Activated CD8-positive, alpha-beta T cell treated with anti-CD3 and anti-CD28 coated beads for 36 hours (primary cell): Measurements from ENCODE around the gene MPND. TPM values are rescaled to one million over a fixed set of nuclear protein-coding genes. Genes with fewer than 3 reads are reported as not detected.

Experiments used
- ATAC-seq: fragments of 200-7000 bp; cut with Tn5 transposase; one replicate; pipeline ENCODE4 v1.10.0; 2021; ENCODE audit warnings: mild to moderate bottlenecking, moderate library complexity
- CTCF ChIA-PET: fragments of 350-600 bp; sonication (Branson Sonifier 250); formaldehyde crosslinking; loops from one replicate; lab custom pipeline; 2021; ENCODE audit warnings: antibody characterized with exemption; lab: Charles Lee
- POLR2A ChIA-PET: fragments of 350-600 bp; sonication (Branson Sonifier 250); formaldehyde crosslinking; loops from one replicate; lab custom pipeline; 2021; ENCODE audit warnings: antibody characterized with exemption; lab: Charles Lee
- DNase-seq: peaks from one replicate; pipeline ENCODE4 v3.0.0-alpha.2; 2020
- H3K27ac Mint-ChIP-seq: one replicate; pipeline ENCODE4 v1.8.0; 2021; ENCODE audit warnings: mild to moderate bottlenecking, mixed read lengths
- H3K27me3 Mint-ChIP-seq: one replicate; pipeline ENCODE4 v1.8.0; 2021; ENCODE audit warnings: mixed read lengths
- H3K36me3 Mint-ChIP-seq: one replicate; pipeline ENCODE4 v1.8.0; 2021; ENCODE audit warnings: low read depth, mixed read lengths
- H3K4me1 Mint-ChIP-seq: one replicate; pipeline ENCODE4 v1.8.0; 2021; ENCODE audit warnings: low read depth, mixed read lengths
- H3K4me3 Mint-ChIP-seq: one replicate; pipeline ENCODE4 v1.8.0; 2021; ENCODE audit warnings: mild to moderate bottlenecking, moderate library complexity, mixed read lengths
- H3K9me3 Mint-ChIP-seq: one replicate; pipeline ENCODE4 v1.8.0; 2021; ENCODE audit warnings: mixed read lengths
- intact Hi-C: fragments of 100-400 bp; cut with micrococcal nuclease; formaldehyde crosslinking; loops from one replicate; pipeline ENCODE4 v1.10.0; 2022
- total RNA-seq, 2 experiments: library from RNA; stranded (reverse); gene quantifications; one replicate each; pipeline ENCODE4 v1.2.3, GENCODE V29; 2021
- TF ChIP-seq, protein P1 (sequence below): fragments of 200-600 bp; IDR thresholded peaks from one replicate; pipeline ENCODE4 v1.8.0; 2022; ENCODE audit warnings: antibody characterized with exemption, mild to moderate bottlenecking

Gene MPND
- total RNA-seq, 2 experiments from 2014 or later = 15.5 to 16.6 TPM

DNA sequence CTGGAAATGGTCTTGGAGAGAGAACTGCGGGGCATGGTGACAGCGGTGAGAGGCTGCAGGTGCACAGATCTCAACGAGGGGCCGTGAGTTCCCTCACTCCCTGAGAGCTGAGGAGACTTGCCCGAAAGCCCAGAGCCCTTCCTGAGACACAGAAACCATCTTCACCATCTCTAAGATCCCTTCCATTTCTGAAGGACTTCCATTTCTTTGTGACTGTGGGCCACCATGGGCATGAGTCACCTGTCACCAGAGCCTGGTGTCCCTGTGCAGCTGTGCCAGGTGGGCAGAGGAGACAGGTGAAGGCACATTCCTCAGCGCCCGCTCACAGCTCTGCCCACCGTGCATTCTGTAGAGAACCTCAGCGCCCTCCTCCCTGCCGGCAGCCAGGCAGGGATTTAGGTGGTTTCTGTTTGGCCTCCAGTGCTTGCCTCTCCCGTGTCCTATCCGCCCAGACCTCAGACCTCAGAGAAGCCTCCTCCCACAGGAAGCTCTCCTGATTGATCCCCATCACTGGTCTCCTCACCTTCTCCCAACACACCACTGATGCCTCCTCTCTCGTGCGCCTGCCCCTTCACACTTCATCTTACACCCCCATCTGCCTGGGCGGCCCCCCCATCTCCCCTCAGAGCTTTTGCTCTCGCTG, 32.8 kb downstream of the MPND start:
- intact Hi-C loops = no loop called here
- TF ChIP-seq, protein P1, sequence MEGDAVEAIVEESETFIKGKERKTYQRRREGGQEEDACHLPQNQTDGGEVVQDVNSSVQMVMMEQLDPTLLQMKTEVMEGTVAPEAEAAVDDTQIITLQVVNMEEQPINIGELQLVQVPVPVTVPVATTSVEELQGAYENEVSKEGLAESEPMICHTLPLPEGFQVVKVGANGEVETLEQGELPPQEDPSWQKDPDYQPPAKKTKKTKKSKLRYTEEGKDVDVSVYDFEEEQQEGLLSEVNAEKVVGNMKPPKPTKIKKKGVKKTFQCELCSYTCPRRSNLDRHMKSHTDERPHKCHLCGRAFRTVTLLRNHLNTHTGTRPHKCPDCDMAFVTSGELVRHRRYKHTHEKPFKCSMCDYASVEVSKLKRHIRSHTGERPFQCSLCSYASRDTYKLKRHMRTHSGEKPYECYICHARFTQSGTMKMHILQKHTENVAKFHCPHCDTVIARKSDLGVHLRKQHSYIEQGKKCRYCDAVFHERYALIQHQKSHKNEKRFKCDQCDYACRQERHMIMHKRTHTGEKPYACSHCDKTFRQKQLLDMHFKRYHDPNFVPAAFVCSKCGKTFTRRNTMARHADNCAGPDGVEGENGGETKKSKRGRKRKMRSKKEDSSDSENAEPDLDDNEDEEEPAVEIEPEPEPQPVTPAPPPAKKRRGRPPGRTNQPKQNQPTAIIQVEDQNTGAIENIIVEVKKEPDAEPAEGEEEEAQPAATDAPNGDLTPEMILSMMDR = no peak
- no peak overlapping the region for H3K4me3 Mint-ChIP-seq

DNA sequence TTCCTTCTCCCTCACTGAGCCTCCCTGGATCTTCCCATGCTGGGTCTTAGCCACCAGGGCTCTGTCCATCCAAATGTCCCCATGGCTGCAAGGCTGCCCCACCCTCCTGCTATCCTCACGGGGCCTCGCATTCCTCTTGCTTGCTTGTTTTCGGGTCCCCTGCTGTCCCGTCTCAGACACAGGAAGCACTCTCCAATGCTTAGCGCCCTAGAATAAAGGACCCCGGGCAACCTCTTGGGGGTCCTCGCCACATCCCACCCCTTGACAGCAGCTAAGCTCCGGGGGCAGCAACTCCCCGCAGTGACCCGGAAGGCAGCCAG, 33.3 kb downstream of the MPND start:
- no peaks in the 10 kb centered on the region for H3K9me3 Mint-ChIP-seq
- TF ChIP-seq, protein P1 = no peak
- peaks cover 13% of the 10 kb centered on the region for H3K36me3 Mint-ChIP-seq
- peak overlapping the region; percentile 46 for H3K27ac Mint-ChIP-seq
- intact Hi-C loops = no loop called here
- ChIA-PET POLR2A (interaction anchor here (0.7 to 2.2 kb wide), 3 partner anchors 13 to 26 kb away, joined by 3 to 6 read pairs (median 3); partner anchors contain the start of gene CHAF1A), CTCF (interaction anchor here (1.6 to 2.2 kb wide), 2 partner anchors 24 to 110 kb away, joined by 4 to 7 read pairs; no protein-coding TSS in a partner anchor)
- H3K4me1 Mint-ChIP-seq = peaks cover 61% of the 10 kb centered on the region
- ATAC-seq (no peak), DNase-seq (no peak)
- no peak overlapping the region for H3K4me3 Mint-ChIP-seq
- no peaks in the 10 kb centered on the region for H3K27me3 Mint-ChIP-seq

More for the DNA sequence above, 32.8 kb downstream of the MPND start:
- Mint-ChIP-seq H3K4me1 (peaks cover 63% of the 10 kb centered on the region), H3K9me3 (no peaks in the 10 kb centered on the region), H3K27ac (peak overlapping the region; percentile 46), H3K36me3 (peaks cover 13% of the 10 kb centered on the region), H3K27me3 (no peaks in the 10 kb centered on the region)
- ChIA-PET CTCF (interaction anchor here (1.6 to 2.2 kb wide), 2 partner anchors 24 to 109 kb away, joined by 4 to 7 read pairs; no protein-coding TSS in a partner anchor), POLR2A (interaction anchor here (0.7 to 2.2 kb wide), 5 partner anchors 11 to 34 kb away, joined by 3 to 6 read pairs (median 4); partner anchors contain the start of gene CHAF1A)
- DNase-seq = no peak
- ATAC-seq = no peak

DNA sequence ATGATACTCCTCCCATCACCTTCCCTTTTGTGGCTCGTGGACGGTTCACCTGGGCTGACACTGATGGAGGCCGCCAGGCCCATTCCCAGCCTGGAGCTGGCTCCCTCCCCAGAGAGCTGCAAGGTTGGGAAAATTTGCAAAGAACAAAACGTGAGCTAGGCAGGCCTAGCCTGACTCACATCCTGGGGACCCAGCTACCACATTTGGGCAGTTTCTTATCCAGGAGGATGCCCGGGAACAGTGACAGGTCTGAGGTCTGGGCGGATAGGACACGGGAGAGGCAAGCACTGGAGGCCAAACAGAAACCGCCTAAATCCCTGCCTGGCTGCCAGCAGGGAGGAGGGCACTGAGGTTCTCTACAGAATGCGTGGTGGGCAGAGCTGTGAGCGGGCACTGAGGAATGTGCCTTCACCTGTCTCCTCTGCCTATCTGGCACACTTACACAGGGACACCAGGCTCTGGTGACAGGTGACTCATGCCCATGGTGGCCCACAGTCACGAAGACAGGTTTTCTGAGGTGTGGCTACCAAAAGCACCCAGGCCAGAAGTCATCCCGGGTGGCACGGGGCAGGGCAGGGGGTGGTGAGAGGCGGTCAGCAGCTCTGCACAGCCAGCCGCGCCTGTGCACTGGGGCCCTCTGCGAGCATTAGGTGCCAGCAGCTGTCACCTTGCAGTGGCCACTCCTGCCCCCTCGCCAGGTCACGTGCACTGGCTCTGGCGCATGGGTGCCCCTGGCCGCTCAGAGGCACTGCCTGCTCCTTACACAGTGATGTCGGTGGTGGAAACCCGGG, 33.8 kb downstream of the MPND start:
- Mint-ChIP-seq H3K4me3 (no peak overlapping the region), H3K9me3 (no peaks in the 10 kb centered on the region), H3K36me3 (peaks cover 13% of the 10 kb centered on the region), H3K27ac (peak overlapping the region; percentile 46), H3K4me1 (peaks cover 61% of the 10 kb centered on the region), H3K27me3 (no peaks in the 10 kb centered on the region)
- DNase-seq (no peak), ATAC-seq (no peak)
- intact Hi-C loops = no loop called here
- ChIA-PET POLR2A (interaction anchor here (0.7 to 2.2 kb wide), 3 partner anchors 13 to 25 kb away, joined by 3 to 6 read pairs (median 3); partner anchors contain the start of gene CHAF1A), CTCF (interaction anchor here (2.2 kb wide), 1 partner anchor 110 kb away, joined by 7 read pairs; no protein-coding TSS in a partner anchor)
- TF ChIP-seq, protein P1 = no peak

DNA sequence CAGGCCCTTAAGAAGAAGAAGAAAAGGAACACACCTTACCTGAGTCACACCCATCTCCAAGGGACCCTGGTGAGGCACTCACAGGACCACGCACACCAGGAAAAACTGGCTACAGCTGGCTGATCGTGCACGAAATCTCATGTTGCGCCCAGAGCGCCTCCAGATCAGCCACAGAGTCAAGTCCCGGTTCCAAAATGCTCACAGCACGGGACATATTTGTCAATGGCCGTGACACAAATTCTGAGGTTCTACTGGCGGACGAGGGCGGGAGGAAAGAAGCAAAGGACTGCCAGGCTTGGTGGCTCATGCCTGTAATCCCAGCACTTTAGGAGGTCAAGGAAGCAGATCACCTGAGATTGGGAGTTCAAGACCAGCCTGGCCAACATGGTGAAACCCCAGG, 35.5 kb downstream of the MPND start:
- H3K4me1 Mint-ChIP-seq = peaks cover 62% of the 10 kb centered on the region
- no peak for DNase-seq
- ChIA-PET CTCF (interaction anchor here (0.7 to 3.3 kb wide), 5 partner anchors 9 to 112 kb away, joined by 3 to 15 read pairs (median 5); partner anchors contain the start of gene SH3GL1), POLR2A (interaction anchor here (0.9 to 2.0 kb wide), 4 partner anchors 9 to 22 kb away, joined by 3 to 7 read pairs (median 6); partner anchors contain the start of gene SH3GL1)
- H3K4me3 Mint-ChIP-seq = peak overlapping the region; percentile 71
- H3K27me3 Mint-ChIP-seq = no peaks in the 10 kb centered on the region
- ATAC-seq = no peak
- peak overlapping the region; percentile 87 for H3K27ac Mint-ChIP-seq
- H3K36me3 Mint-ChIP-seq = peaks cover 16% of the 10 kb centered on the region
- no peaks in the 10 kb centered on the region for H3K9me3 Mint-ChIP-seq
- intact Hi-C loops = no loop called here
- TF ChIP-seq, protein P1 = no peak
